T-helper 1 cell treated with Interleukin-12 subunit alpha and Interleukin-12 subunit beta and Interleukin-4 antibody, amounts not matched to agents 30 μg/mL and 1 μg/mL, for 36 hours (primary cell): ENCODE measurements around the gene DUSP2.
A peak's percentile ranks its signal among the peaks of the same experiment; 100 is the strongest.
"Not testable (repeated sequence)": the region's sequence is repeated elsewhere in the genome, so short reads cannot be mapped to it uniquely, and the experiment has no call there.

Experiments
- H3K27ac Mint-ChIP-seq: one replicate; pipeline ENCODE4 v1.8.0; 2021; ENCODE audit warnings: mild to moderate bottlenecking, mixed read lengths
- H3K27me3 Mint-ChIP-seq: one replicate; pipeline ENCODE4 v1.8.0; 2021; ENCODE audit warnings: low read depth, mixed read lengths
- H3K36me3 Mint-ChIP-seq: one replicate; pipeline ENCODE4 v1.8.0; 2021; ENCODE audit warnings: low read depth, mixed read lengths
- H3K4me1 Mint-ChIP-seq: one replicate; pipeline ENCODE4 v1.8.0; 2021; ENCODE audit warnings: low read depth, mixed read lengths
- H3K4me3 Mint-ChIP-seq: one replicate; pipeline ENCODE4 v1.8.0; 2021; ENCODE audit warnings: mild to moderate bottlenecking, moderate library complexity, mixed read lengths
- H3K9me3 Mint-ChIP-seq: one replicate; pipeline ENCODE4 v1.8.0; 2021; ENCODE audit warnings: mixed read lengths

The DUSP2 gene

GRCh38 chr2:96146153-96146880 is 1.1 kb upstream of the DUSP2 start:
- Mint-ChIP-seq H3K4me3 (peak overlapping the region; percentile 80), H3K27ac (peak overlapping the region; percentile 98), H3K4me1 (peaks cover 49% of the 10 kb centered on the region), H3K27me3 (no peaks in the 10 kb centered on the region), H3K9me3 (no peaks in the 10 kb centered on the region), H3K36me3 (peaks cover 13% of the 10 kb centered on the region)

GRCh38 chr2:96145848-96146152 is 560 bp upstream of the DUSP2 start:
- H3K36me3 Mint-ChIP-seq: peaks cover 13% of the 10 kb centered on the region
- H3K4me3 Mint-ChIP-seq: peak overlapping the region; percentile 80
- no peaks in the 10 kb centered on the region for H3K27me3 Mint-ChIP-seq
- peaks cover 48% of the 10 kb centered on the region for H3K4me1 Mint-ChIP-seq
- H3K9me3 Mint-ChIP-seq: no peaks in the 10 kb centered on the region
- peak overlapping the region; percentile 98 for H3K27ac Mint-ChIP-seq

GRCh38 chr2:96144481-96145035 is 682 bp downstream of the DUSP2 start:
- Mint-ChIP-seq H3K9me3 (no peaks in the 10 kb centered on the region), H3K27ac (peak overlapping the region; percentile 89), H3K4me3 (peak overlapping the region; percentile 92), H3K4me1 (peaks cover 46% of the 10 kb centered on the region), H3K27me3 (no peaks in the 10 kb centered on the region), H3K36me3 (peaks cover 13% of the 10 kb centered on the region)

GRCh38 chr2:96143848-96144480 is 1.3 kb downstream of the DUSP2 start:
- Mint-ChIP-seq H3K9me3 (no peaks in the 10 kb centered on the region), H3K36me3 (peaks cover 13% of the 10 kb centered on the region), H3K4me3 (peak overlapping the region; percentile 92), H3K4me1 (peaks cover 49% of the 10 kb centered on the region), H3K27me3 (no peaks in the 10 kb centered on the region), H3K27ac (peak overlapping the region; percentile 89)

- Mint-ChIP-seq H3K9me3 (no peaks in the 10 kb centered on the region), H3K4me3 (peak overlapping the region; percentile 92), H3K27me3 (no peaks in the 10 kb centered on the region), H3K36me3 (peaks cover 13% of the 10 kb centered on the region), H3K4me1 (peaks cover 51% of the 10 kb centered on the region), H3K27ac (peak overlapping the region; percentile 55)
Observed at GRCh38 chr2:96143231-96143847, 1.9 kb downstream of the DUSP2 start.

- peaks cover 48% of the 10 kb centered on the region for H3K4me1 Mint-ChIP-seq
- no peaks in the 10 kb centered on the region for H3K9me3 Mint-ChIP-seq
- H3K27me3 Mint-ChIP-seq: no peaks in the 10 kb centered on the region
- H3K27ac Mint-ChIP-seq: no peak overlapping the region
- H3K36me3 Mint-ChIP-seq: peaks cover 13% of the 10 kb centered on the region
- peak overlapping the region; percentile 92 for H3K4me3 Mint-ChIP-seq
Observed at GRCh38 chr2:96142217-96143113, 2.8 kb downstream of the DUSP2 start.

GRCh38 chr2:96141624-96141967 is 3.6 kb downstream of the DUSP2 start:
- H3K4me1 Mint-ChIP-seq: peaks cover 39% of the 10 kb centered on the region
- H3K36me3 Mint-ChIP-seq: peaks cover 13% of the 10 kb centered on the region

GRCh38 chr2:96140941-96141623 is 4.2 kb downstream of the DUSP2 start:
- no peaks in the 10 kb centered on the region for H3K27me3 Mint-ChIP-seq
- H3K9me3 Mint-ChIP-seq: no peaks in the 10 kb centered on the region
- no peak overlapping the region for H3K4me3 Mint-ChIP-seq
- peaks cover 13% of the 10 kb centered on the region for H3K36me3 Mint-ChIP-seq
- H3K27ac Mint-ChIP-seq: no peak overlapping the region
- peaks cover 36% of the 10 kb centered on the region for H3K4me1 Mint-ChIP-seq

More at GRCh38 chr2:96141624-96141967, 3.6 kb downstream of the DUSP2 start:
- not testable (repeated sequence) for H3K27ac Mint-ChIP-seq, H3K4me3 Mint-ChIP-seq, H3K27me3 Mint-ChIP-seq, H3K9me3 Mint-ChIP-seq

- Mint-ChIP-seq H3K4me1 (peaks cover 28% of the 10 kb centered on the region), H3K4me3 (no peak overlapping the region), H3K27ac (no peak overlapping the region)
Observed at GRCh38 chr2:96139181-96139758, 6.0 kb downstream of the DUSP2 start.

GRCh38 chr2:96138179-96139145 is 6.8 kb downstream of the DUSP2 start, which contains the start of gene ASTL:
TSS of gene ASTL (minus strand) at chr2:96138502. CDS start at chr2:96138436, 66 bp downstream.
- H3K27ac Mint-ChIP-seq: no peak within 1 kb of the TSS
- no peaks in the 10 kb centered on the region for H3K9me3 Mint-ChIP-seq
- H3K36me3 Mint-ChIP-seq: peaks cover 5% of the 10 kb centered on the region
- H3K4me3 Mint-ChIP-seq: no peak within 1 kb of the TSS
- peaks cover 22% of the 10 kb centered on the region for H3K4me1 Mint-ChIP-seq
- no peaks in the 10 kb centered on the region for H3K27me3 Mint-ChIP-seq

More at GRCh38 chr2:96139181-96139758, 6.0 kb downstream of the DUSP2 start:
- H3K9me3 Mint-ChIP-seq: no peaks in the 10 kb centered on the region
- no peaks in the 10 kb centered on the region for H3K27me3 Mint-ChIP-seq
- H3K36me3 Mint-ChIP-seq: peaks cover 11% of the 10 kb centered on the region

GRCh38 chr2:96137321-96138178 is 7.7 kb downstream of the DUSP2 start:
- Mint-ChIP-seq H3K27ac (no peak overlapping the region), H3K4me1 (peaks cover 14% of the 10 kb centered on the region), H3K27me3 (no peaks in the 10 kb centered on the region), H3K9me3 (no peaks in the 10 kb centered on the region), H3K36me3 (no peaks in the 10 kb centered on the region), H3K4me3 (no peak overlapping the region)

GRCh38 chr2:96136129-96136720 is 9.0 kb downstream of the DUSP2 start:
- Mint-ChIP-seq H3K4me3 (no peak overlapping the region), H3K9me3 (no peaks in the 10 kb centered on the region), H3K27me3 (no peaks in the 10 kb centered on the region), H3K4me1 (peaks cover 14% of the 10 kb centered on the region), H3K27ac (no peak overlapping the region), H3K36me3 (no peaks in the 10 kb centered on the region)
